ENCODE measurements around the gene KLK7.

GRCh38 chr19:51003316-51003715, 19.6 kb upstream of the KLK7 start:
- TF ChIP-seq CTCF (IDR thresholded peaks at IDR 0.05) (no peak), POLR2A (IDR thresholded peaks at IDR 0.05) (no peak)

All from esophagus squamous epithelium (tissue), 4 donors.